B cell (primary cell): ENCODE data around the gene VPS26C. TPM values are rescaled to one million over a fixed set of nuclear protein-coding genes. Genes with fewer than 3 reads are reported as not detected.

Experiments
- ATAC-seq: fragments of 200-7000 bp; cut with Tn5 transposase; one replicate; pipeline ENCODE4 v1.10.0; 2021; ENCODE audit warnings: low read depth, mild to moderate bottlenecking, moderate number of reproducible peaks, moderate library complexity
- CTCF ChIA-PET: fragments of 350-600 bp; sonication (Branson Sonifier 250); formaldehyde crosslinking; loops from one replicate; lab custom pipeline; 2021; ENCODE audit warnings: antibody characterized with exemption, inconsistent platforms; lab: Charles Lee
- POLR2A ChIA-PET: fragments of 350-600 bp; sonication (Branson Sonifier 250); formaldehyde crosslinking; loops from one replicate; lab custom pipeline; 2021; ENCODE audit warnings: antibody characterized with exemption; lab: Charles Lee
- DNase-seq: peaks from one replicate; pipeline ENCODE4 v3.0.0; 2013
- H2AFZ ChIP-seq: 2 replicates; pipeline ENCODE4 v1.6.1; 2012; ENCODE audit warnings: mild to moderate bottlenecking, low read depth, low read length; ENCODE audit not compliant: insufficient read depth, poor library complexity, severe bottlenecking
- H3K27ac ChIP-seq, 2 donors: 1 replicate in 1 of 2; 2 replicates in 1 of 2; pipeline ENCODE4 v1.5.1; 2012 to 2013; ENCODE audit warnings: low read length in 2 of 2, mild to moderate bottlenecking in 2 of 2, moderate library complexity in 1 of 2
- H3K27me3 ChIP-seq, 4 experiments: fragments of 200-600 bp in 1 of 4; sonication (generic) in 1 of 4; replicated peaks in 1 of 4; 1 replicate in 2 of 4; 2 replicates in 2 of 4; pipeline versions ENCODE4 v1.6.1 to v1.7.0; 2013 to 2016; ENCODE audit warnings: low read length in 3 of 4, mild to moderate bottlenecking in 2 of 4, mixed read lengths in 1 of 4, moderate library complexity in 1 of 4; ENCODE audit not compliant: insufficient read depth in 4 of 4, control insufficient read depth in 3 of 4; ENCODE audit errors: control extremely low read depth in 1 of 4
- H3K36me3 ChIP-seq, 2 experiments: replicated peaks in 1 of 2; 1 replicate in 1 of 2; 2 replicates in 1 of 2; pipeline versions ENCODE4 v1.6.1 to v1.7.1; 2013; ENCODE audit warnings: low read length in 1 of 2; ENCODE audit not compliant: insufficient read depth in 2 of 2, control insufficient read depth in 1 of 2; ENCODE audit errors: control extremely low read depth in 1 of 2, extremely low read depth in 1 of 2
- H3K4me1 ChIP-seq, 2 donors: fragments of 200-600 bp in 1 of 2; sonication (generic) in 1 of 2; 1 replicate in 1 of 2; 2 replicates in 1 of 2; pipeline versions ENCODE4 v1.5.1 to v1.6.1; 2013 to 2017; ENCODE audit warnings: low read length in 2 of 2; ENCODE audit not compliant: control insufficient read depth in 2 of 2, insufficient read depth in 2 of 2
- H3K4me2 ChIP-seq: replicated peaks from 2 replicates; pipeline ENCODE3; 2012; ENCODE audit warnings: mild to moderate bottlenecking, low read depth, low read length; ENCODE audit not compliant: poor library complexity, severe bottlenecking
- H3K4me3 ChIP-seq, 5 experiments: fragments of 200-600 bp in 1 of 5; sonication (generic) in 1 of 5; 1 replicate in 3 of 5; 2 replicates in 2 of 5; pipeline versions ENCODE4 v1.5.1 to v1.7.0; 2011 to 2016; ENCODE audit warnings: low read length in 4 of 5, mild to moderate bottlenecking in 4 of 5, low read depth in 2 of 5, control low read depth in 1 of 5, moderate library complexity in 1 of 5; ENCODE audit not compliant: insufficient read depth in 1 of 5; ENCODE audit errors: control extremely low read depth in 1 of 5, extremely low read depth in 1 of 5
- H3K79me2 ChIP-seq: fragments of 200-600 bp; sonication (generic); one replicate; pipeline ENCODE4 v1.6.0; 2016; ENCODE audit warnings: low read length; ENCODE audit not compliant: control insufficient read depth, insufficient read depth
- H3K9ac ChIP-seq: fragments of 200-600 bp; sonication (generic); 2 replicates; pipeline ENCODE4 v1.6.1; 2017; ENCODE audit warnings: mild to moderate bottlenecking, low read length, moderate library complexity
- H3K9me3 ChIP-seq, 3 donors: one replicate each; pipeline versions ENCODE4 v1.6.1 to v1.7.1; 2013; ENCODE audit warnings: low read length in 2 of 3; ENCODE audit not compliant: control insufficient read depth in 2 of 3, insufficient read depth in 1 of 3; ENCODE audit errors: control extremely low read depth in 1 of 3
- H4K20me1 ChIP-seq: 2 replicates; pipeline ENCODE4 v1.6.0; 2012; ENCODE audit warnings: mild to moderate bottlenecking, low read length; ENCODE audit not compliant: insufficient read depth, control insufficient read depth, poor library complexity, severe bottlenecking
- H3K27ac Mint-ChIP-seq: one replicate; pipeline ENCODE4 v1.8.0; 2021; ENCODE audit warnings: mixed read lengths
- H3K27me3 Mint-ChIP-seq: one replicate; pipeline ENCODE4 v1.8.0; 2021; ENCODE audit warnings: mixed read lengths
- H3K4me1 Mint-ChIP-seq: one replicate; pipeline ENCODE4 v1.8.0; 2021; ENCODE audit warnings: mixed read lengths
- H3K4me3 Mint-ChIP-seq: one replicate; pipeline ENCODE4 v1.8.0; 2021; ENCODE audit warnings: mixed read lengths
- H3K9me3 Mint-ChIP-seq: one replicate; pipeline ENCODE4 v1.8.0; 2022; ENCODE audit warnings: mixed read lengths; ENCODE audit not compliant: insufficient read depth
- EZH2 ChIP-seq: IDR thresholded peaks from 2 replicates; pipeline ENCODE4 v1.6.1; 2012; ENCODE audit warnings: borderline replicate concordance, low read depth, mild to moderate bottlenecking, moderate library complexity, low read length; ENCODE audit not compliant: insufficient read depth, poor library complexity, severe bottlenecking
- WGBS: methylation state at CpG from one replicate; pipeline ENCODE4 v1.1.5; 2013; ENCODE audit warnings: missing lambda C conversion rate; ENCODE audit not compliant: insufficient coverage; 5-methylcytosine and 5-hydroxymethylcytosine counted together
- intact Hi-C: fragments of 100-400 bp; cut with micrococcal nuclease; formaldehyde crosslinking; loops from one replicate; pipeline ENCODE4 v1.10.0; 2022
- polyA plus RNA-seq: library from polyadenylated mRNA; depleted of rRNA; stranded (reverse); fragments of >200 nt; gene quantifications from 2 replicates; pipeline ENCODE4 v1.2.3, GENCODE V29; 2012
- total RNA-seq, 2 donors: library from RNA; stranded (reverse); fragments of 120-200 nt in 1 of 2; gene quantifications; 1 replicate in 1 of 2; 2 replicates in 1 of 2; pipeline versions ENCODE4 v1.2.3 to v1.2.4, GENCODE V29; 2013 to 2022
- TF ChIP-seq, protein P1 (sequence below): fragments of 200-600 bp; IDR thresholded peaks from one replicate; pipeline ENCODE4 v1.8.0; 2022; ENCODE audit warnings: antibody characterized with exemption, mild to moderate bottlenecking

Gene VPS26C
- total and polyA plus RNA-seq, 2 donors (not counting 1 experiment from before 2014, with no cell fraction given): 34.3 to 58.6 TPM

DNA sequence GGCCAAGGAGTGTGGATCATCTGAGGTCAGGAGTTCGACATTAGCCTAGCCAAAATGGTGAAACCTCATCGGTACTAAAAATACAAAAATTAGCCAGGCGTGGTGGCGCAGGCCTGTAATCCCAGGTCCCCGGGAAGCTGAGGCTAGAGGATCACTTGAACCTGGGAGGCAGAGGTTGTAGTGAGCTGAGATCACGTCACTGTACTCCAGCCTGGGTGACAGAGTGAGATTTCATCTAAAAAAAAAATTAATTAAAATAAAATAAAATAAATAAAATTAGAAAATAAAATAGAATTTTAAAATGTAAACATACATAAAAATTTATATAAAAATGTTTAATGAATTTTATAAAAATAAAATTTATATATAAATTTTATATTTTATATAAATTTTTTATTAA lies 5.8 kb upstream of the VPS26C start:
- TF ChIP-seq, protein P1, sequence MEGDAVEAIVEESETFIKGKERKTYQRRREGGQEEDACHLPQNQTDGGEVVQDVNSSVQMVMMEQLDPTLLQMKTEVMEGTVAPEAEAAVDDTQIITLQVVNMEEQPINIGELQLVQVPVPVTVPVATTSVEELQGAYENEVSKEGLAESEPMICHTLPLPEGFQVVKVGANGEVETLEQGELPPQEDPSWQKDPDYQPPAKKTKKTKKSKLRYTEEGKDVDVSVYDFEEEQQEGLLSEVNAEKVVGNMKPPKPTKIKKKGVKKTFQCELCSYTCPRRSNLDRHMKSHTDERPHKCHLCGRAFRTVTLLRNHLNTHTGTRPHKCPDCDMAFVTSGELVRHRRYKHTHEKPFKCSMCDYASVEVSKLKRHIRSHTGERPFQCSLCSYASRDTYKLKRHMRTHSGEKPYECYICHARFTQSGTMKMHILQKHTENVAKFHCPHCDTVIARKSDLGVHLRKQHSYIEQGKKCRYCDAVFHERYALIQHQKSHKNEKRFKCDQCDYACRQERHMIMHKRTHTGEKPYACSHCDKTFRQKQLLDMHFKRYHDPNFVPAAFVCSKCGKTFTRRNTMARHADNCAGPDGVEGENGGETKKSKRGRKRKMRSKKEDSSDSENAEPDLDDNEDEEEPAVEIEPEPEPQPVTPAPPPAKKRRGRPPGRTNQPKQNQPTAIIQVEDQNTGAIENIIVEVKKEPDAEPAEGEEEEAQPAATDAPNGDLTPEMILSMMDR: no peak
- TF ChIP-seq EZH2: no peak
- ChIA-PET CTCF (no interaction called here), POLR2A (no interaction called here)
- ATAC-seq: no peak
- no peaks in the 10 kb centered on the region for H3K27me3 Mint-ChIP-seq
- H2AFZ ChIP-seq: no peak overlapping the region
- H3K4me1 ChIP-seq: peaks cover 6% of the 10 kb centered on the region in 2 donors
- no peak overlapping the region for H3K4me3 Mint-ChIP-seq
- H3K9me3 ChIP-seq: no peaks in the 10 kb centered on the region
- no peak overlapping the region for H3K9ac ChIP-seq
- H3K27me3 ChIP-seq: peaks cover 0 to 3% (median 0%) of the 10 kb centered on the region in 4 experiments
- WGBS: 90% methylated on average over 3 of the region's 6 CpGs
- peaks cover 6% of the 10 kb centered on the region for H3K4me1 Mint-ChIP-seq
- H4K20me1 ChIP-seq: no peaks in the 10 kb centered on the region
- intact Hi-C loops: no loop called here
- H3K27ac ChIP-seq: no peak overlapping the region
- no peak overlapping the region for H3K4me3 ChIP-seq
- H3K79me2 ChIP-seq: no peaks in the 10 kb centered on the region
- no peak overlapping the region for H3K4me2 ChIP-seq
- no peak for DNase-seq
- H3K9me3 Mint-ChIP-seq: no peaks in the 10 kb centered on the region
- H3K36me3 ChIP-seq: no peaks in the 10 kb centered on the region
- no peak overlapping the region for H3K27ac Mint-ChIP-seq

DNA sequence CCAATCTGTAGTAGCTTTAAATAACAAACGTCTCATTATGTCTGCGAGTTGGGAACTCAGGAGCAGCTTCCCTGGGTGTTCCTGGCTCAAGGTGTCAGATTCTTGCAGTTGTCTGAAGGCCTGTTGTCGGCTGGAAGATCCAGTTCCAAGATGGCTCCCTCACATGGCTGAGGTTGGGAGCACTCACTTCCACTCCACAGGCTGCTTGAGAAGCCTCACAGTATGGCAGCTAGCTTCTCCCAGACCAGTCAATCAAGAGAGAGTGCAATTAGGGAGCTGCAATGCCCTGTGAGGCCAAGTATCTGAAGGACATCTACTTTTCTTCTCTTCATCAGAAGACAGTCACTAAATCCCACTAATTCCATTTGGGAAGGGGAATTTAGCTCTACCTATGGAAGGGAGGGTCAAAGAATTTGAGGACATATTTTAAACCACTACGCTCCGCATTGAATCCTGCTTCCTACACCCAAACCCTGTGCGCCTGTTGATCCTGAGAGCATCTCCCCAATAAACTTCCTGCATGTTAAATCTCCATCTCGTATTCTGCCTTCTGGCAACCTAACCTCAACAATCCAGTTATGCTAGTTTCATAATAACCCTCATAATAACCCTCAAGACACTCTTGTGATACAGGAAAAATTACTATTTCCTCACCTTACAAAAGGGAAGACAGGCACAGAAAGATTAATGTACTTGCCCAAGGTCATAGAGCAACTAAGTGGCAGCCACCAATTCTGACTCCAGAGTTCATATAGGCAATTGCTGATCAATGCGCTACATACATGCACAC lies 3.6 kb upstream of the VPS26C start:
- no peak overlapping the region for H3K4me3 ChIP-seq
- TF ChIP-seq, protein P1: no peak
- TF ChIP-seq EZH2: no peak
- no peaks in the 10 kb centered on the region for H3K9me3 ChIP-seq
- ChIA-PET POLR2A (interaction anchor here (0.6 kb wide), 1 partner anchor 94 kb away, joined by 3 read pairs; no protein-coding TSS in a partner anchor), CTCF (no interaction called here)
- no peak overlapping the region for H2AFZ ChIP-seq
- Mint-ChIP-seq H3K4me3 (no peak overlapping the region), H3K27ac (peak overlapping the region; percentile 10), H3K27me3 (no peaks in the 10 kb centered on the region), H3K4me1 (peaks cover 20% of the 10 kb centered on the region), H3K9me3 (no peaks in the 10 kb centered on the region)
- H3K9ac ChIP-seq: no peak overlapping the region
- H3K79me2 ChIP-seq: peaks cover 12% of the 10 kb centered on the region
- intact Hi-C loops: no loop called here
- peaks cover 0 to 3% (median 0%) of the 10 kb centered on the region in 4 experiments for H3K27me3 ChIP-seq
- DNase-seq (no peak), ATAC-seq (no peak)
- H3K4me2 ChIP-seq: no peak overlapping the region
- no peaks in the 10 kb centered on the region for H4K20me1 ChIP-seq
- no peak overlapping the region for H3K27ac ChIP-seq
- WGBS: 98% methylated on average over 7 of the region's 8 CpGs
- H3K36me3 ChIP-seq: no peaks in the 10 kb centered on the region
- H3K4me1 ChIP-seq: peaks cover 14% of the 10 kb centered on the region in 2 donors
